KMS-11 (cell line): ENCODE measurements around the gene SYT17.

Source experiments
- H2AFZ ChIP-seq: fragments of 200-600 bp; sonication (generic); 2 replicates; pipeline ENCODE4 v1.6.1; 2016; ENCODE audit warnings: antibody characterized with exemption, mixed run types, low read depth
- H3K27ac ChIP-seq: fragments of 200-600 bp; sonication (generic); 2 replicates; pipeline ENCODE4 v1.6.1; 2016; ENCODE audit warnings: mild to moderate bottlenecking, mixed run types
- H3K27me3 ChIP-seq: fragments of 200-600 bp; sonication (generic); 2 replicates; pipeline ENCODE4 v1.6.1; 2017; ENCODE audit warnings: mild to moderate bottlenecking, low read depth, mixed run types, moderate library complexity; ENCODE audit not compliant: insufficient read depth
- H3K36me3 ChIP-seq: fragments of 200-600 bp; sonication (generic); 2 replicates; pipeline ENCODE4 v1.6.1; 2017; ENCODE audit warnings: mild to moderate bottlenecking, mixed run types; ENCODE audit not compliant: insufficient read depth
- H3K4me1 ChIP-seq: fragments of 200-600 bp; sonication (generic); 2 replicates; pipeline ENCODE4 v1.6.1; 2016; ENCODE audit warnings: mild to moderate bottlenecking, low read depth, mixed run types; ENCODE audit not compliant: poor library complexity, severe bottlenecking
- H3K4me2 ChIP-seq: fragments of 200-600 bp; sonication (generic); 2 replicates; pipeline ENCODE4 v1.7.0; 2016; ENCODE audit warnings: mild to moderate bottlenecking, mixed run types
- H3K4me3 ChIP-seq: fragments of 200-600 bp; sonication (generic); IDR thresholded peaks from 2 replicates; pipeline ENCODE4 v1.6.1; 2017; ENCODE audit warnings: low read depth, low read length, mixed read lengths; ENCODE audit not compliant: insufficient read depth
- H3K79me2 ChIP-seq: fragments of 200-600 bp; sonication (generic); 2 replicates; pipeline ENCODE4 v1.6.1; 2016; ENCODE audit warnings: low read depth, mixed run types; ENCODE audit not compliant: insufficient read depth
- H3K9ac ChIP-seq: fragments of 200-600 bp; sonication (generic); 2 replicates; pipeline ENCODE4 v1.6.1; 2016; ENCODE audit warnings: mild to moderate bottlenecking, mixed run types
- H4K20me1 ChIP-seq: fragments of 200-600 bp; sonication (generic); 2 replicates; pipeline ENCODE4 v1.6.1; 2016; ENCODE audit warnings: mild to moderate bottlenecking, mixed run types; ENCODE audit not compliant: insufficient read depth
- CTCF ChIP-seq: fragments of 200-600 bp; sonication (generic); conservative IDR thresholded peaks from 2 replicates; pipeline ENCODE4 v1.6.1; 2017; ENCODE audit warnings: low read depth, mild to moderate bottlenecking, antibody characterized with exemption, low read length, moderate library complexity, mixed read lengths

Gene SYT17

DNA sequence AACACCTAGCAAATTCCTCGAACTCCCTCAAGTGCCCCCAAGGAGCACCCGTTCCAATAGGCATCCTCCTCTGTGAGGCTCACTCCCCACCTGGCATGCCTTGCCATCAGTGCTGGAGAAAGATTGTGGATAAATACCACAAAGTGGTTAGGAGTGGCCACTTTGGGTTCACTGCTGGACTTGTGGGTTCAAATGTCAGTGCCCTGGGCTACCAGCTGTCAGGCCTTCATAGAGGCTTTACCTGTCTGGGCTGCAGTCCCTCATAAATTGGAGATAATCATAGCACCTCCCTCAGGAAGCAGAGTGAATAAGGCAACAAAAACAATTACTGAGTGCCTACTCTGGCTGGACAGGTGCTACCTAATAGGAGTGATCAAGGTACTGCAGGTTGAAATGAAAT is 1.5 kb upstream of the SYT17 start:
- no peaks in the 10 kb centered on the region for H4K20me1 ChIP-seq
- TF ChIP-seq CTCF, result no peak
- no peak overlapping the region for H3K27ac ChIP-seq
- H3K79me2 ChIP-seq, result no peaks in the 10 kb centered on the region
- no peaks in the 10 kb centered on the region for H3K27me3 ChIP-seq
- no peak overlapping the region for H3K4me3 ChIP-seq
- H3K36me3 ChIP-seq, result no peaks in the 10 kb centered on the region
- no peak overlapping the region for H2AFZ ChIP-seq
- no peak overlapping the region for H3K4me2 ChIP-seq
- no peaks in the 10 kb centered on the region for H3K4me1 ChIP-seq
- no peak overlapping the region for H3K9ac ChIP-seq

GRCh38 chr16:19168371-19169081 is 486 bp downstream of the SYT17 start:
- Histone ChIP-seq H2AFZ (no peak overlapping the region), H3K27ac (no peak overlapping the region)

DNA sequence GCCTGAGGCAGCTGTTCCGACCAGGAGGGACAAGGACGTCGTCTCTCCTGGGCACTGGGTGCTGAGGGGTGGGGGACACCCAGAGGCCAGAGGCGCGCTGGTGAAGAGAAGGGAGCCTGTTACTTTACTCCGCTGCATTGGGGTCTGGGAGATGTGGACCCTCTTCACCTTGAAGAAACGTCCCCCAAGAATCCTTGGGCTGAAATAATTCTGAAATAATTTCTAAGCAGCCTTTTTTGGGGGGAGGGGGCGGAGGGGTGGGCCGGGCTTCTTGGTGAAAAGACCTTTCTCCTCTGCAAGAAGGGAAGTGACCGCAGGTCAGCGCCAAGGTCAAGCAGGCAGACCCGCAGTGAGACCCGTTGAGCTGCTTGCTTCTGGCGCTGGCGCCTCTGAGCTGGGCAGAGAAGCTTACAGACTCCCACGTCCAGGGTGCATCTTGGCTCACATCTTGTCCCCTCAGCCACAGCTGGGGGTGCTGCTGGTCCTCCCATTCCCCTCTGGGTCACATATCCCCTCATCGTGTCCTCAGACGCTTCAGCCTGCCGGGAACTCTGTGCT is 1.1 kb downstream of the SYT17 start:
- Histone ChIP-seq H3K27ac (no peak overlapping the region), H3K4me3 (no peak overlapping the region), H4K20me1 (no peaks in the 10 kb centered on the region), H3K4me2 (no peak overlapping the region), H3K27me3 (no peaks in the 10 kb centered on the region), H3K4me1 (no peaks in the 10 kb centered on the region), H3K79me2 (no peaks in the 10 kb centered on the region), H3K36me3 (no peaks in the 10 kb centered on the region), H3K9ac (no peak overlapping the region), H2AFZ (no peak overlapping the region)
- no peak for TF ChIP-seq CTCF

More at GRCh38 chr16:19168371-19169081, 486 bp downstream of the SYT17 start:
- Histone ChIP-seq H3K27me3 (no peaks in the 10 kb centered on the region), H3K4me3 (no peak overlapping the region), H3K9ac (no peak overlapping the region), H4K20me1 (no peaks in the 10 kb centered on the region), H3K79me2 (no peaks in the 10 kb centered on the region), H3K4me2 (no peak overlapping the region), H3K36me3 (no peaks in the 10 kb centered on the region), H3K4me1 (no peaks in the 10 kb centered on the region)
- TF ChIP-seq CTCF, result no peak

GRCh38 chr16:19170043-19170655 is 2.1 kb downstream of the SYT17 start:
- no peak overlapping the region for H3K4me2 ChIP-seq
- no peak overlapping the region for H3K4me3 ChIP-seq
- H3K4me1 ChIP-seq, result no peaks in the 10 kb centered on the region
- no peak overlapping the region for H3K27ac ChIP-seq
- no peak for TF ChIP-seq CTCF
- no peak overlapping the region for H3K9ac ChIP-seq
- H2AFZ ChIP-seq, result no peak overlapping the region
- H4K20me1 ChIP-seq, result no peaks in the 10 kb centered on the region
- no peaks in the 10 kb centered on the region for H3K36me3 ChIP-seq
- H3K79me2 ChIP-seq, result no peaks in the 10 kb centered on the region
- H3K27me3 ChIP-seq, result no peaks in the 10 kb centered on the region
